ENCODE results near the gene MYOZ1. TPM values are rescaled to one million over a fixed set of nuclear protein-coding genes. Genes with fewer than 3 reads are reported as not detected.
"Not testable (repeated sequence)": the region's sequence is repeated elsewhere in the genome, so short reads cannot be mapped to it uniquely, and the experiment has no call there.

The MYOZ1 gene
- total and polyA plus RNA-seq, 7 donors, result 318 to 1,915 (median 1,124) TPM

- peaks cover 0 to 14% of the 10 kb centered on the region in 2 donors for H3K36me3 ChIP-seq (ENCODE audit: insufficient read depth in 1 of 2, low read depth in 1 of 2)
- H3K27me3 ChIP-seq (ENCODE audit: insufficient read depth in 3 of 3, low read length in 2 of 3), result no peaks in the 10 kb centered on the region
- H3K4me3 ChIP-seq, result peak overlapping the region; percentile 93
- intact Hi-C loops (cut with DNase I), result loop anchor here (5.0 kb wide), 2 partner anchors 35 to 50 kb away; partner anchors contain the start of gene USP54 (in 1 of the 2)
- 74 to 88% (median 79%) methylated on average over 6 of the region's 6 CpGs for WGBS, 3 donors
- no peak for TF ChIP-seq CTCF (IDR thresholded peaks at IDR 0.05)
- no peak for ATAC-seq
- H3K4me1 ChIP-seq, result peaks cover 4% of the 10 kb centered on the region
- peak overlapping the region; percentile 95 for H3K27ac ChIP-seq
- DNase-seq, result no peak
- no peaks in the 10 kb centered on the region for H3K9me3 ChIP-seq
These were observed 14.0 kb downstream of the MYOZ1 start for GRCh38 chr10:73627300-73627699.

GRCh38 chr10:73625884-73626752, 15.2 kb downstream of the MYOZ1 start:
- intact Hi-C loops (cut with DNase I), result loop anchor here (5.0 kb wide), 2 partner anchors 34 to 49 kb away; partner anchors contain the start of gene USP54 (in 1 of the 2)

DNA sequence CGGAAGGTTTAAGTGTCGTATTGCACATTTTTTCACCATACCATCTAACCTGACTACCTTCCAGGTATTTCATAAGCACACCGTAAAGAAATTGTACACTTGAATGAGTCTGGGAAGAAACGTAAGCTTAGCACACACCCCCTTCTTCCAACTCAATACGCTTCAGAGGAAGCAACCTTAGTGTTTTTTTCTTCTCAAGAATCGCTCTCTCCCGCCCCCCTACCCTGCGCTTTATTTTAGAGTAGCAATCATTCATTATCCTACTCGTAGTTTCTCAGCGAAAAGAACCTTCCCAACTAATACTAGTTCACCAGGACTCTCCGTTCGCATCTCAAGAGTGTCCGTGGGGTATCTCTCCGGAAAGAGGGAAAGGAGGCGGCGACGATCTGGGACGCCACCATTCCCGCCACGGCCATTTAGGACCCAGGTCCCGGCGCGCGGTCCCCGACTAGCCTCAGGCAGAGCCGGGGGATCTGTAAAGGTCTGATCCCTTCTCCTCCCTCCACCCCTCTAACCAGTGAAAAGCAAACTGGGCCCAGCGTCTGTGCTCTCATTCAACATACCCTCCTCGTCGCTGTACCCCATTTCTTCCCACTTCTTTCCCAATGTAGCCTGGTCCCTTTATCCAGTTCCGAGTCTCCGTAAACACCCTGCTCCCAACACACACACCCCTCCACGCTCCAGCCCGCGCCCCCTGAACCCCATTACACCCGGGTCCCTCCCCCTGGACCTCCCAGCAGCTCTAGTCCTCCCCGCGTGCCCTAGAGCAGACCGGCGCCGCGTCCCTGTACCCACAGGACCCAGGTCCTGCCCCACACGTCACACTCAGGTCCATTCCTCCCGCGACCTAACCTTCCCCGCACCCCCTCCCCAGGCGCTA, 16.0 kb downstream of the MYOZ1 start:
- intact Hi-C loops (cut with DNase I), result loop anchor here (5.0 kb wide), 2 partner anchors 33 to 48 kb away; partner anchors contain the start of gene USP54 (in 1 of the 2)
- Histone ChIP-seq H3K9me3 (no peaks in the 10 kb centered on the region), H3K4me1 (peaks cover 4% of the 10 kb centered on the region), H3K27me3 (ENCODE audit: insufficient read depth in 3 of 3, low read length in 2 of 3) (no peaks in the 10 kb centered on the region), H3K27ac (peak overlapping the region; percentile 95), H3K4me3 (peak overlapping the region; percentile 93), H3K36me3 (ENCODE audit: insufficient read depth in 1 of 2, low read depth in 1 of 2) (no peaks in the 10 kb centered on the region)
- DNase-seq, result no peak
- WGBS, 3 donors, result 1% methylated on average over 45 to 46 of the region's 46 CpGs
- no peak for TF ChIP-seq CTCF (IDR thresholded peaks at IDR 0.05)
- peak; percentile 16 to 30 (median 22) for ATAC-seq

More at GRCh38 chr10:73625884-73626752, 15.2 kb downstream of the MYOZ1 start:
- DNase-seq, result peak; percentile 90 to 96
- peak overlapping the region; percentile 93 for H3K4me3 ChIP-seq
- peaks cover 0 to 2% of the 10 kb centered on the region in 2 donors for H3K36me3 ChIP-seq (ENCODE audit: insufficient read depth in 1 of 2, low read depth in 1 of 2)
- no peak for TF ChIP-seq CTCF (IDR thresholded peaks at IDR 0.05)
- ATAC-seq, result peak; percentile 96
- H3K27ac ChIP-seq, result peak overlapping the region; percentile 95
- WGBS, 3 donors, result 1 to 2% (median 2%) methylated on average over 42 of the region's 42 CpGs
- no peaks in the 10 kb centered on the region for H3K27me3 ChIP-seq (ENCODE audit: insufficient read depth in 3 of 3, low read length in 2 of 3)
- peaks cover 4% of the 10 kb centered on the region for H3K4me1 ChIP-seq
- no peaks in the 10 kb centered on the region for H3K9me3 ChIP-seq

DNA sequence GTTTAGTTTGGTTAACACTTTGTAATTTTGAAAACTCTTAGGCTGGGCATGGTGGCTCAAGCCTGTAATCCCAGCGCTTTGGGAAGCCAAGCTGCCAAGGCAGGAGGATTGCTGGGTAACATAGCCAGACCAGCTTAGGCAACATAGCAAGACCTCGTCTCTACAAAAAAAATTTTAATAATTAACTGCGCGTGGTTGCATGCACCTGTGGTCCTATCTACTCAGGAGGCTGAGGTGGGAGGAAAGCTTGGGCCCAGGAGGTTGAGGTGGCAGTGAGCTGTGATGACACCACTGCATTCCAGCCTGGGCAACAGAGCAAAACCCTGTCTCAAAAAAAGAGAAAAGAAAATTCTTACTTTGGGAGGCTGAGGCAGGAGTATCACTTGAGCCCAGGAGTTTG, 18.2 kb downstream of the MYOZ1 start:
- H3K4me3 ChIP-seq, result no peak overlapping the region
- DNase-seq, result no peak
- WGBS, 3 donors, result 82 to 90% (median 85%) methylated on average over 4 of the region's 4 CpGs
- no peak for ATAC-seq
- no peaks in the 10 kb centered on the region for H3K27me3 ChIP-seq (ENCODE audit: insufficient read depth in 3 of 3, low read length in 2 of 3)
- intact Hi-C loops (cut with DNase I), result no loop called here
- H3K27ac ChIP-seq, result peak overlapping the region; percentile 9
- H3K36me3 ChIP-seq (ENCODE audit: insufficient read depth in 1 of 2, low read depth in 1 of 2), result no peaks in the 10 kb centered on the region
- peaks cover 4% of the 10 kb centered on the region for H3K4me1 ChIP-seq
- TF ChIP-seq CTCF (IDR thresholded peaks at IDR 0.05), result no peak
- no peaks in the 10 kb centered on the region for H3K9me3 ChIP-seq

DNA sequence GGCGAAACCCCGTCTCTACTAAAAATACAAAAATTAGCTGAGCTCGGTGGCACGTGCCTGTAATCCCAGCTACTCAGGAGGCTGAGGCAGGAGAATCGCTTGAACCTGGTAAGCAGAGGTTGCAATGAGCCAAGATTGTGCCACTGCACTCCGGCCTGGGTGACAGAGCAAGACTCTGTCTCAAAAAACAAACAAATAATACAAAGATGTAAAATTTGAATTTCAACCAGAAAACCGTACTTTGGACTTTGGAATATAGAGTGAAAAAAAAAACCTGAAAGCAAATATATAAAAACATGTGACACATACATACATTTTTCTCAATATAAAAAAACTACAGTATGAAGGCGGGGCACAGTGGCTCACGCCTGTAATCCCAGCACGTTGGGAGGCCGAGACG, 20.3 kb downstream of the MYOZ1 start:
- not testable (repeated sequence) for ATAC-seq, H3K4me1 ChIP-seq

GRCh38 chr10:73617143-73617542, 24.1 kb downstream of the MYOZ1 start:
- H3K27ac ChIP-seq; H3K9me3 ChIP-seq; DNase-seq; H3K4me1 ChIP-seq; ATAC-seq; H3K36me3 ChIP-seq (ENCODE audit: insufficient read depth in 1 of 2, low read depth in 1 of 2); H3K4me3 ChIP-seq; H3K27me3 ChIP-seq (ENCODE audit: insufficient read depth in 3 of 3, low read length in 2 of 3); intact Hi-C loops (cut with DNase I): not testable (repeated sequence)
- 96 to 99% (median 97%) methylated on average over 8 of the region's 8 CpGs for WGBS, 3 donors

More for the DNA sequence above, 20.3 kb downstream of the MYOZ1 start:
- H3K9me3 ChIP-seq; DNase-seq; H3K4me3 ChIP-seq; intact Hi-C loops (cut with DNase I); H3K36me3 ChIP-seq (ENCODE audit: insufficient read depth in 1 of 2, low read depth in 1 of 2); H3K27me3 ChIP-seq (ENCODE audit: insufficient read depth in 3 of 3, low read length in 2 of 3); H3K27ac ChIP-seq: not testable (repeated sequence)
- 94 to 96% (median 96%) methylated on average over 12 of the region's 12 CpGs for WGBS, 3 donors
